ENCODE data around the gene DUS2. TPM values are rescaled to one million over a fixed set of nuclear protein-coding genes. Genes with fewer than 3 reads are reported as not detected.
A peak's percentile ranks its signal among the peaks of the same experiment; 100 is the strongest.
"Not testable (repeated sequence)": the region's sequence is repeated elsewhere in the genome, so short reads cannot be mapped to it uniquely, and the experiment has no call there.

The DUS2 gene
- total RNA-seq, 1 experiment from 2014 or later: 33.6 TPM

DNA sequence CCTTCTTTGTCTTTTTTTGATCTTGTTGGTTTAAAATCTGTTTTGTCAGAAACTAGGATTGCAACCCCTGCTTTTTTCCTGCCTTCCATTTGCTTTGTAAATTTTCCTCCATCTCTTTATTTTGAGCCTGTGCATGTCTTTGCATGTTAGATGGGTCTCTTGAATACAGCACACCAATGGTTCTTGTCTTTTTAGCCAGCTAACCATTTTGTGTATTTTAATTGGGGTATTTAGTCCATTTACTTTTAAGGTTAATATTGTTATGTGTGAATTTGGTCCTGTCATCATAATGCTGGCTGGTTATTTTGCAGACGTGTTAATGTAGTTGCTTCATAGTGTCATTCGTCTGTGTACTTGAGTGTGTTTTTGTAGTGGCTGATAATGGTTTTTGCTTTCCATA is 88.3 kb downstream of the DUS2 start:
- Mint-ChIP-seq H3K27me3 (ENCODE audit: insufficient read depth, unreplicated experiment) (no peaks in the 10 kb centered on the region), H3K27ac (ENCODE audit: unreplicated experiment) (no peak overlapping the region), H3K9me3 (ENCODE audit: unreplicated experiment) (peaks cover 47% of the 10 kb centered on the region), H3K36me3 (ENCODE audit: insufficient read depth, unreplicated experiment) (peaks cover 15% of the 10 kb centered on the region), H3K4me3 (ENCODE audit: unreplicated experiment) (no peak overlapping the region), H3K4me1 (ENCODE audit: low read depth, unreplicated experiment) (peaks cover 11% of the 10 kb centered on the region)
- Histone ChIP-seq H3K36me3 (ENCODE audit: control insufficient read depth, insufficient read depth, low read length) (no peaks in the 10 kb centered on the region), H3K27me3 (replicated peaks; ENCODE audit: control insufficient read depth, insufficient read depth, low read length) (no peaks in the 10 kb centered on the region), H3K4me3 (ENCODE audit: low read depth, low read length) (no peak overlapping the region), H3K9me3 (peaks cover 21% of the 10 kb centered on the region), H3K4me1 (peaks cover 8% of the 10 kb centered on the region; the same call in 1 of the 2 replicates)
- ChIA-PET POLR2A (no interaction called here), CTCF (no interaction called here)
- DNase-seq: no peak
- no TSS peak for BruUV-seq (replicated peaks)
- intact Hi-C loops (cut with micrococcal nuclease; ENCODE audit: unreplicated experiment): no loop called here
- TF ChIP-seq CTCF (IDR thresholded peaks at IDR 0.05; ENCODE audit: insufficient read depth in 1 of 2, low read depth in 1 of 2, low read length in 1 of 2, severe bottlenecking in 1 of 2, unreplicated experiment in 1 of 2): no peak

DNA sequence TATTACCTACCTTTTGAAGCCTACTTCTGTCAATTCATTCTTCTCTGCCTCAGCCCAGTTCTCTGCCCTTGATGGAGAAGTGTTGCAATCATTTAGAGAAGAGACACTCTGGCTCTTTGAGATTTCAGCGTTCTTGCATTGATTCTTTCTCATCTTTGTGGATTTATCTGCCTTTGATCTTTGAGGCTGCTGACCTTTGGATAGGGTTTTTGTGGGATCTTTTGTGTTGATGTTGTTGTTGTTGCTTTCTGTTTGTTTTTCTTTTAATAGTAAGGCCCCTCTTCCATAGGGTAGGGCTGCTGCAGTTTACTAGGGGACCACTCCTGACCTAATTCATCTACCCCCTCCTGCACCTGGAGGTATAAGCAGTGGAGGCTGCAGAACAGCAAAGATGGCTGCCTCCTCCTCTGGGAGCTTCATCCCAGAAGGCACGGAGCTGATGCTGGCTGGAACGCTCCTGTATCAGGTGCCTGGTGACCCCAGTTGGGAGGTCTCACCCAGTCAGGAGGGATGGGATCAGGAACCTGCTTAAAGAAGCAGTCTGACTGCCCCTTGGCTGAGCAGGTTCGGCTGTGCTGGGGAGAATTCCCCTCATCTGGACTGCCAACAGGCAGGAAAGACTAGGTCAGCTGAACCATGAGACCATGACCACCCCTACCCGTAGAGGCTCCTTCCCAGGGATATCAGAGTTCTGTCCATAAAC is 90.1 kb downstream of the DUS2 start:
- Histone ChIP-seq H3K9me3 (peaks cover 13% of the 10 kb centered on the region), H3K36me3 (ENCODE audit: control insufficient read depth, insufficient read depth, low read length) (no peaks in the 10 kb centered on the region), H3K27me3 (replicated peaks; ENCODE audit: control insufficient read depth, insufficient read depth, low read length) (no peaks in the 10 kb centered on the region), H3K4me3 (ENCODE audit: low read depth, low read length) (no peak overlapping the region), H3K4me1 (peaks cover 9% of the 10 kb centered on the region; the same call in 1 of the 2 replicates)
- peaks cover 30% of the 10 kb centered on the region for H3K9me3 Mint-ChIP-seq (ENCODE audit: unreplicated experiment)
- H3K4me3 Mint-ChIP-seq (ENCODE audit: unreplicated experiment): no peak overlapping the region
- peaks cover 8% of the 10 kb centered on the region for H3K36me3 Mint-ChIP-seq (ENCODE audit: insufficient read depth, unreplicated experiment)
- no peaks in the 10 kb centered on the region for H3K27me3 Mint-ChIP-seq (ENCODE audit: insufficient read depth, unreplicated experiment)
- no TSS peak for BruUV-seq (replicated peaks)
- no peak for DNase-seq
- POLR2A ChIA-PET: interaction anchor here (0.9 kb wide), 1 partner anchor 16 kb away, joined by 17 read pairs; no protein-coding TSS in a partner anchor
- CTCF ChIA-PET: interaction anchor here (0.6 to 1.1 kb wide), 3 partner anchors 20 to 216 kb away, joined by 3 to 7 read pairs (median 6); no protein-coding TSS in a partner anchor
- peaks cover 11% of the 10 kb centered on the region for H3K4me1 Mint-ChIP-seq (ENCODE audit: low read depth, unreplicated experiment)
- TF ChIP-seq CTCF (IDR thresholded peaks at IDR 0.05; ENCODE audit: insufficient read depth in 1 of 2, low read depth in 1 of 2, low read length in 1 of 2, severe bottlenecking in 1 of 2, unreplicated experiment in 1 of 2): no peak
- intact Hi-C loops (cut with micrococcal nuclease; ENCODE audit: unreplicated experiment): no loop called here
- H3K27ac Mint-ChIP-seq (ENCODE audit: unreplicated experiment): peak overlapping the region; percentile 23

- ChIA-PET POLR2A (no interaction called here), CTCF (no interaction called here)
- BruUV-seq (replicated peaks): no TSS peak
- intact Hi-C loops (cut with micrococcal nuclease; ENCODE audit: unreplicated experiment): no loop called here
- Mint-ChIP-seq H3K4me3 (ENCODE audit: unreplicated experiment) (no peak overlapping the region), H3K27me3 (ENCODE audit: insufficient read depth, unreplicated experiment) (no peaks in the 10 kb centered on the region), H3K36me3 (ENCODE audit: insufficient read depth, unreplicated experiment) (peaks cover 6% of the 10 kb centered on the region), H3K27ac (ENCODE audit: unreplicated experiment) (no peak overlapping the region), H3K4me1 (ENCODE audit: low read depth, unreplicated experiment) (peaks cover 11% of the 10 kb centered on the region), H3K9me3 (ENCODE audit: unreplicated experiment) (peaks cover 24% of the 10 kb centered on the region)
- Histone ChIP-seq H3K4me1 (peaks cover 9% of the 10 kb centered on the region; the same call in 1 of the 2 replicates), H3K4me3 (ENCODE audit: low read depth, low read length) (no peak overlapping the region), H3K9me3 (peaks cover 9% of the 10 kb centered on the region), H3K36me3 (ENCODE audit: control insufficient read depth, insufficient read depth, low read length) (no peaks in the 10 kb centered on the region), H3K27me3 (replicated peaks; ENCODE audit: control insufficient read depth, insufficient read depth, low read length) (no peaks in the 10 kb centered on the region)
- no peak for DNase-seq
- TF ChIP-seq CTCF (IDR thresholded peaks at IDR 0.05; ENCODE audit: insufficient read depth in 1 of 2, low read depth in 1 of 2, low read length in 1 of 2, severe bottlenecking in 1 of 2, unreplicated experiment in 1 of 2): no peak
Measured at GRCh38 chr16:68113765-68114240, 90.7 kb downstream of the DUS2 start.

GRCh38 chr16:68114939-68115338 is 91.9 kb downstream of the DUS2 start:
- H3K36me3 ChIP-seq (ENCODE audit: control insufficient read depth, insufficient read depth, low read length); H3K9me3 ChIP-seq; H3K27ac Mint-ChIP-seq (ENCODE audit: unreplicated experiment); POLR2A ChIA-PET; H3K4me3 Mint-ChIP-seq (ENCODE audit: unreplicated experiment); H3K27me3 ChIP-seq (replicated peaks; ENCODE audit: control insufficient read depth, insufficient read depth, low read length); H3K27me3 Mint-ChIP-seq (ENCODE audit: insufficient read depth, unreplicated experiment); H3K4me3 ChIP-seq (ENCODE audit: low read depth, low read length); H3K36me3 Mint-ChIP-seq (ENCODE audit: insufficient read depth, unreplicated experiment); intact Hi-C loops (cut with micrococcal nuclease; ENCODE audit: unreplicated experiment); BruUV-seq (replicated peaks); H3K4me1 ChIP-seq: not testable (repeated sequence)
- peaks cover 11% of the 10 kb centered on the region for H3K4me1 Mint-ChIP-seq (ENCODE audit: low read depth, unreplicated experiment)
- H3K9me3 Mint-ChIP-seq (ENCODE audit: unreplicated experiment): peaks cover 13% of the 10 kb centered on the region
- CTCF ChIA-PET: interaction anchor here (0.6 to 0.7 kb wide), 2 partner anchors 19 to 21 kb away, joined by 3 to 5 read pairs; no protein-coding TSS in a partner anchor
- DNase-seq: peak in 1 of 2 experiments; percentile 29

All from Caco-2 (cell line).